ENCODE results near the gene RTN4RL1. TPM values are rescaled to one million over a fixed set of nuclear protein-coding genes. Genes with fewer than 3 reads are reported as not detected.

The RTN4RL1 gene
- total and polyA plus RNA-seq, 9 of the 15 experiments (the other 6 are each of a cell fraction or from before 2014, with no cell fraction given): 0.04 to 0.06 (median 0.04) TPM; not detected in 5

GRCh38 chr17:1941272-1942065 is 83.7 kb downstream of the RTN4RL1 start:
- Histone ChIP-seq H3K27me3 (ENCODE audit: control insufficient read depth in 2 of 2, insufficient read depth in 2 of 2, low read length in 2 of 2) (peaks cover 11 to 59% of the 10 kb centered on the region in 2 experiments; a peak in 4 of 5 replicates), H3K4me1 (replicated peaks in 1 of 2; ENCODE audit: control insufficient read depth in 2 of 2, insufficient read depth in 2 of 2, low read length in 2 of 2) (peaks cover 0 to 24% of the 10 kb centered on the region in 2 experiments; a peak in 1 of 5 replicates), H4K20me1 (replicated peaks; ENCODE audit: control insufficient read depth, insufficient read depth, low read length) (no peaks in the 10 kb centered on the region), H3K9me3 (replicated peaks; ENCODE audit: control insufficient read depth, insufficient read depth, low read depth, low read length) (no peaks in the 10 kb centered on the region), H2AFZ (ENCODE audit: low read depth, low read length) (no peak overlapping the region), H3K9ac (ENCODE audit: insufficient read depth in 1 of 2, low read depth in 2 of 2, low read length in 2 of 2) (no peak overlapping the region), H3K4me2 (ENCODE audit: insufficient read depth, low read length) (no peak overlapping the region), H3K9me1 (ENCODE audit: control insufficient read depth, insufficient read depth, low read length) (no peaks in the 10 kb centered on the region), H3K4me3 (no peak overlapping the region), H3K36me3 (ENCODE audit: control insufficient read depth, insufficient read depth, low read length) (no peaks in the 10 kb centered on the region), H3K79me2 (ENCODE audit: control insufficient read depth, insufficient read depth, low read length) (no peaks in the 10 kb centered on the region), H3K27ac (ENCODE audit: extremely low read depth, low read depth, low read length) (no peak overlapping the region)
- ATAC-seq: no peak
- ChIA-PET CTCF (ENCODE audit: low intra/inter-chr PET ratio) (no interaction called here), POLR2A (interaction anchor here (0.7 to 1.4 kb wide), 2 partner anchors 9 to 16 kb away, joined by 4 read pairs; no protein-coding TSS in a partner anchor)
- no peak for FAIRE-seq
- no peak for DNase-seq (ENCODE audit: extremely low read depth in 1 of 4, low spot score in 3 of 4)
- no TSS peak for BruUV-seq (replicated peaks)
- intact Hi-C loops (cut with micrococcal nuclease) (no loop called here), in situ Hi-C loops (cut with MboI) (no loop called here)
- 6% methylated on average over 14 of the region's 23 CpGs for WGBS (ENCODE audit: insufficient coverage, low coverage, missing lambda C conversion rate)
- TF ChIP-seq RFX5 (IDR thresholded peaks at IDR 0.05; ENCODE audit: low read depth, low read length): no peak
- TF ChIP-seq MAFK (IDR thresholded peaks at IDR 0.05; ENCODE audit: low read length): no peak
- TF ChIP-seq SIN3B (IDR thresholded peaks at IDR 0.05; ENCODE audit: low read depth): no peak
- TF ChIP-seq, protein P1, sequence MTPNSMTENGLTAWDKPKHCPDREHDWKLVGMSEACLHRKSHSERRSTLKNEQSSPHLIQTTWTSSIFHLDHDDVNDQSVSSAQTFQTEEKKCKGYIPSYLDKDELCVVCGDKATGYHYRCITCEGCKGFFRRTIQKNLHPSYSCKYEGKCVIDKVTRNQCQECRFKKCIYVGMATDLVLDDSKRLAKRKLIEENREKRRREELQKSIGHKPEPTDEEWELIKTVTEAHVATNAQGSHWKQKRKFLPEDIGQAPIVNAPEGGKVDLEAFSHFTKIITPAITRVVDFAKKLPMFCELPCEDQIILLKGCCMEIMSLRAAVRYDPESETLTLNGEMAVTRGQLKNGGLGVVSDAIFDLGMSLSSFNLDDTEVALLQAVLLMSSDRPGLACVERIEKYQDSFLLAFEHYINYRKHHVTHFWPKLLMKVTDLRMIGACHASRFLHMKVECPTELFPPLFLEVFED (CRISPR knock-in tag; conservative IDR thresholded peaks at IDR 0.05): no peak
- TF ChIP-seq FOXJ3 (CRISPR knock-in tag; IDR thresholded peaks at IDR 0.05): no peak
- TF ChIP-seq BDP1 (IDR thresholded peaks at IDR 0.05; ENCODE audit: insufficient read depth, insufficient read length): no peak
- TF ChIP-seq, protein P2, sequence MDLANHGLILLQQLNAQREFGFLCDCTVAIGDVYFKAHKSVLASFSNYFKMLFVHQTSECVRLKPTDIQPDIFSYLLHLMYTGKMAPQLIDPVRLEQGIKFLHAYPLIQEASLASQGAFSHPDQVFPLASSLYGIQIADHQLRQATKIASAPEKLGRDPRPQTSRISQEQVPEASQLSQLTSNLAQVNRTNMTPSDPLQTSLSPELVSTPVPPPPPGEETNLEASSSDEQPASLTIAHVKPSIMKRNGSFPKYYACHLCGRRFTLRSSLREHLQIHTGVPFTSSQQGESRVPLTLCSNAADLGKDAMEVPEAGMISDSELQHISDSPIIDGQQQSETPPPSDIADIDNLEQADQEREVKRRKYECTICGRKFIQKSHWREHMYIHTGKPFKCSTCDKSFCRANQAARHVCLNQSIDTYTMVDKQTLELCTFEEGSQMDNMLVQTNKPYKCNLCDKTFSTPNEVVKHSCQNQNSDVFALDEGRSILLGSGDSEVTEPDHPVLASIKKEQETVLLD (IDR thresholded peaks at IDR 0.05): no peak
- no peak for TF ChIP-seq STAT5B (CRISPR knock-in tag; IDR thresholded peaks at IDR 0.05)
- no peak for TF ChIP-seq NEUROD1 (IDR thresholded peaks at IDR 0.05; ENCODE audit: borderline replicate concordance, low read depth, low read length, partially characterized antibody)
- TF ChIP-seq BCL6 (CRISPR knock-in tag; IDR thresholded peaks at IDR 0.05): no peak
